Measurements from ENCODE around the gene SELENON. TPM values are rescaled to one million over a fixed set of nuclear protein-coding genes. Genes with fewer than 3 reads are reported as not detected.

Gene SELENON
- total and polyA plus RNA-seq, 9 of the 15 experiments (the other 6 are each of a cell fraction or from before 2014, with no cell fraction given) = 0.43 to 26.7 (median 7.0) TPM

GRCh38 chr1:25817840-25818501 is 18.0 kb downstream of the SELENON start (continued):
- TF ChIP-seq ARID3A (IDR thresholded peaks at IDR 0.05; ENCODE audit: borderline replicate concordance, low read depth, low read length) (no peak), GATA2 (CRISPR knock-in tag; IDR thresholded peaks at IDR 0.05) (0 out of 2 replicates have a peak, but pooled peaks have one; percentile 33), ZNF431 (CRISPR knock-in tag; IDR thresholded peaks at IDR 0.05) (no peak), NFE2 (IDR thresholded peaks at IDR 0.05; ENCODE audit: low read depth) (peak; percentile 2; the same call in 1 of the 2 replicates)

GRCh38 chr1:25818569-25818968 is 18.6 kb downstream of the SELENON start:
- no peak for FAIRE-seq
- no peaks in the 10 kb centered on the region for H3K27me3 ChIP-seq (ENCODE audit: control insufficient read depth in 2 of 2, insufficient read depth in 2 of 2, low read length in 2 of 2)
- in situ Hi-C loops (cut with MboI) = loop anchor here (10.0 kb wide), 1 partner anchor 414 kb away; no protein-coding TSS in a partner anchor
- intact Hi-C loops (cut with micrococcal nuclease) = no loop called here
- peaks cover 37 to 62% of the 10 kb centered on the region in 2 experiments for H3K4me1 ChIP-seq (replicated peaks in 1 of 2; ENCODE audit: control insufficient read depth in 2 of 2, insufficient read depth in 2 of 2, low read length in 2 of 2)
- ChIA-PET POLR2A (interaction anchor here (0.6 to 6.2 kb wide), 9 partner anchors 11 to 288 kb away, joined by 3 to 56 read pairs (median 3); no protein-coding TSS in a partner anchor), CTCF (ENCODE audit: low intra/inter-chr PET ratio) (no interaction called here)
- ATAC-seq = no peak
- WGBS (ENCODE audit: insufficient coverage, low coverage, missing lambda C conversion rate) = 12% methylated on average over 6 of the region's 6 CpGs
- H3K4me2 ChIP-seq (ENCODE audit: insufficient read depth, low read length) = peak overlapping the region; percentile 89
- peak overlapping the region; percentile 91 for H3K27ac ChIP-seq (ENCODE audit: extremely low read depth, low read depth, low read length)
- H3K9ac ChIP-seq (ENCODE audit: insufficient read depth in 1 of 2, low read depth in 2 of 2, low read length in 2 of 2) = peak overlapping the region; percentile 92 to 99; a peak in 3 of 4 replicates
- peaks cover 16% of the 10 kb centered on the region for H4K20me1 ChIP-seq (replicated peaks; ENCODE audit: control insufficient read depth, insufficient read depth, low read length)
- BruUV-seq (replicated peaks) = no TSS peak
- no peaks in the 10 kb centered on the region for H3K9me1 ChIP-seq (ENCODE audit: control insufficient read depth, insufficient read depth, low read length)
- peak overlapping the region; percentile 67 for H3K4me3 ChIP-seq
- peak overlapping the region; percentile 90 for H2AFZ ChIP-seq (ENCODE audit: low read depth, low read length)
- H3K79me2 ChIP-seq (ENCODE audit: control insufficient read depth, insufficient read depth, low read length) = peaks cover 52% of the 10 kb centered on the region
- DNase-seq (ENCODE audit: extremely low read depth in 1 of 4, low spot score in 3 of 4) = no peak
- no peaks in the 10 kb centered on the region for H3K9me3 ChIP-seq (replicated peaks; ENCODE audit: control insufficient read depth, insufficient read depth, low read depth, low read length)
- H3K36me3 ChIP-seq (ENCODE audit: control insufficient read depth, insufficient read depth, low read length) = peaks cover 17% of the 10 kb centered on the region
- TF ChIP-seq POLR2G (IDR thresholded peaks at IDR 0.05; ENCODE audit: low read depth, low read length) (peak; percentile 6; the same call in 1 of the 2 replicates), SP2 (IDR thresholded peaks at IDR 0.05; ENCODE audit: extremely low read depth, low read depth, low read length, poor library complexity, severe bottlenecking) (no peak), ZNF124 (CRISPR knock-in tag; IDR thresholded peaks at IDR 0.05) (no peak), POLR2A (conservative IDR thresholded peaks at IDR 0.05) (no peak), MBD2 (IDR thresholded peaks at IDR 0.05; ENCODE audit: borderline replicate concordance, low read depth) (peak; percentile 5; the same call in 1 of the 2 replicates), PHF20 (IDR thresholded peaks at IDR 0.05; ENCODE audit: partially characterized antibody) (no peak), ATF1 (CRISPR knock-in tag; IDR thresholded peaks at IDR 0.05) (no peak), ATF1 (tag; IDR thresholded peaks at IDR 0.05) (no peak), ZNF224 (CRISPR knock-in tag; IDR thresholded peaks at IDR 0.05) (no peak), FOXJ2 (tag; IDR thresholded peaks at IDR 0.05) (no peak), THRB (CRISPR knock-in tag; conservative IDR thresholded peaks at IDR 0.05) (no peak), THRAP3 (IDR thresholded peaks at IDR 0.05; ENCODE audit: borderline replicate concordance) (0 out of 2 replicates have a peak, but pooled peaks have one; percentile 2), ETS2 (tag; IDR thresholded peaks at IDR 0.05; ENCODE audit: borderline replicate concordance, poor library complexity, severe bottlenecking) (no peak), ZBTB7A (IDR thresholded peaks at IDR 0.05; ENCODE audit: borderline replicate concordance, control insufficient read depth, low read depth, low read length) (no peak), YBX1 (IDR thresholded peaks at IDR 0.05) (no peak), KAT8 (IDR thresholded peaks at IDR 0.05; ENCODE audit: low read depth) (no peak), ZNF778 (CRISPR knock-in tag; IDR thresholded peaks at IDR 0.05) (no peak)

Measured in K562 (cell line).